CD4-positive, alpha-beta T cell treated with Interleukin-15 for 1 hour (primary cell): ENCODE data around the gene SSTR1.

Source experiments
- DNase-seq: peaks from one replicate; pipeline ENCODE4 v3.0.0-alpha.2; 2020

The SSTR1 gene

DNA sequence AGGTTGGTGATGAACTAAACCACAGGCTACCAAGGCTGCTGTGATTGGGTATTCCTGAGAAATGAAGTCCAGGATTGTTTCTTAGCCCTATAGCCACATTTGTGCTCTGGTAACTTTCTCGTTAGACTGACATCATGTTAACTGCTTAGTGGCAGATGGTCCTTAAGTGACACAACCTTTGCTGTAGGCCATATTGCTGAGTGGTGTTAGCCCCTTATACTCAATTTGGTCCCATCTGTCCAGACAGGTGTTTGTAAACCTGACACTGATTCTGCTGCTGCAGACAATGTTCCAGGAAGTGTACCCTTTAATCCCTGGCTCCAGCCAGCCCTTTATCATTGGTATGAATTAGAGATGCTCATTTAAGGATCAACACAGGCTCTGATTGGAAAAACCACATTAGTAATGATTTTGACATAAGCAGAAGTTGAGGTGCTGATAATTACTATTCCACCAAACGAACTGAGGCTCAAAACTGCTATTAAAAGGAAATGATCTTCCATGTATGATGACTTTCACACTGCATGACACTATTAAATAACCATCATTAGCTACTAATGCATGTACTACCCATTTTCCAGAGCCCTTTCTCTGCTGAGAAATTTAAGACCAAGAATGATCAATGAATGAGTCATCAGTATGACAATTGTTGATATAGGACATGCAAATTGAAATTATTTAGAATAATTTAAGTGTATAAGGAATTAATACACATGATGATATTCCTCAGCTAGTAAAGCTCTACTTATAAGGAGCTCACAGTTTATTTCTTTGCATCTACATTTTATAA, 3.6 kb upstream of the SSTR1 start:
- DNase-seq, result no peak

- DNase-seq, result no peak
Observed at GRCh38 chr14:38204719-38205115, 3.0 kb upstream of the SSTR1 start.

- no peak for DNase-seq
Observed at GRCh38 chr14:38205119-38205813, 2.4 kb upstream of the SSTR1 start.

DNA sequence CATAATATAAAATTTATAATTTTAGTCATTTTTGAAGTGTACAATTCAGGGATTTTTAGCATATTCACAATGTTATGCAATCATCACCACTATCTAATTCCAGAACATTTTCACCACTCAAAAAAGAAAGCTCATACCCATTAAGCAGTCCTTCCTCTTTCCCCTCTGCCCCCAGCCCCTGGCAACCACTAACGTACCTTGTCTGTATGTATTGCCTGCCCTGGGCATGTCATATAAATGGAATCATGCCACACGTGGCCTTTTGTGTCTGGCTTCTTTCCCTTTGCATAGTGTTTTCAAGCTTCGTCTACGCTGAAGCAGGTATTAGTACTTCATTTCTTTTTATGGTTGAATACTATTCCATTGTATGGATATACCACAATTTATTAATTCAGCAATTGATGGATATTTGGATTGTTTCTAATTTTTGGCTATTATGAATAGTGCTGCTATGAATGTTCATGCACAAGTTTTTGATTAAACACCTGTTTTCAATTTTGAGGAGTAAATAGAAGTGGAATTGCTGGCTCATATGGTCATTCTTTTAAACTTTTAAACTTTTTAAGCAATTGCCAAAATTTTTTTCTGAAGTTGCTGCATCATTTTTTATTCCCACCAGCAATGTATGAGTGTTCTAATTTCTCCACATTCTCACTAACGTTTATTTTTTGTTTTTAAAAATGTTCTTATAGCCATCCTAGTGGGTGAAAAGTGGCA, 1.6 kb upstream of the SSTR1 start:
- no peak for DNase-seq

DNA sequence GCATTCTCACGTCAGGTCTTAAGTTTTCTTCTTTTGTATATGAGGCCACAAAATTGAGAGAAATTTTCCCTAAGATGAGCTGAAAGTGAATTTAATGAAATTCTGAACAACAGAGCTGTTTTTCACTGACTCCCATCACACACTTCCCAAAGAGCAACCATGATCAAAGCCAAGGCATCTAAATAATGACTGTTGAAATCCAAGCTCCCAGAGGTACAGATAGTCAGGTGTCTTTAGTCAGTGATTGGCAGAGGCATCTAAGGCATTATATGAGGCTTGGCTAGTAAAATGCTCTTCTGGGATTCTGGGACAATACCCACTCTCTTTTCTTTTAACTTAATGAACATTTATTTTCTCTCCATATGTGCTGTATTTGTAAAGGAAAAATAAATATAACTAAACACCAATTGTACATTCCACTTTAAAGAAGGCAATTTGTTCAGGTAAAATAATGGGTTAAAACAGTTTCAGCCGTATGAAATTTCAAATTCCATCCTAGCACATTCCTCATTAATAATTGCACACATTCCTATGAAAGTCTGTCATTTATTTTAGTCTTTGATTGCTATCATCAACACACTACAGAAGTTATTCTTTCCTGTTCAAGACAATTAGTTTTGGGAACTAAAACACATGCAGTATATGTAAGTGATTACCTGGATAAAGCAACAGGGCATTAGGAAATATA, 871 bp upstream of the SSTR1 start:
- DNase-seq, result no peak

GRCh38 chr14:38207377-38207735, 348 bp upstream of the SSTR1 start:
- no peak for DNase-seq

DNA sequence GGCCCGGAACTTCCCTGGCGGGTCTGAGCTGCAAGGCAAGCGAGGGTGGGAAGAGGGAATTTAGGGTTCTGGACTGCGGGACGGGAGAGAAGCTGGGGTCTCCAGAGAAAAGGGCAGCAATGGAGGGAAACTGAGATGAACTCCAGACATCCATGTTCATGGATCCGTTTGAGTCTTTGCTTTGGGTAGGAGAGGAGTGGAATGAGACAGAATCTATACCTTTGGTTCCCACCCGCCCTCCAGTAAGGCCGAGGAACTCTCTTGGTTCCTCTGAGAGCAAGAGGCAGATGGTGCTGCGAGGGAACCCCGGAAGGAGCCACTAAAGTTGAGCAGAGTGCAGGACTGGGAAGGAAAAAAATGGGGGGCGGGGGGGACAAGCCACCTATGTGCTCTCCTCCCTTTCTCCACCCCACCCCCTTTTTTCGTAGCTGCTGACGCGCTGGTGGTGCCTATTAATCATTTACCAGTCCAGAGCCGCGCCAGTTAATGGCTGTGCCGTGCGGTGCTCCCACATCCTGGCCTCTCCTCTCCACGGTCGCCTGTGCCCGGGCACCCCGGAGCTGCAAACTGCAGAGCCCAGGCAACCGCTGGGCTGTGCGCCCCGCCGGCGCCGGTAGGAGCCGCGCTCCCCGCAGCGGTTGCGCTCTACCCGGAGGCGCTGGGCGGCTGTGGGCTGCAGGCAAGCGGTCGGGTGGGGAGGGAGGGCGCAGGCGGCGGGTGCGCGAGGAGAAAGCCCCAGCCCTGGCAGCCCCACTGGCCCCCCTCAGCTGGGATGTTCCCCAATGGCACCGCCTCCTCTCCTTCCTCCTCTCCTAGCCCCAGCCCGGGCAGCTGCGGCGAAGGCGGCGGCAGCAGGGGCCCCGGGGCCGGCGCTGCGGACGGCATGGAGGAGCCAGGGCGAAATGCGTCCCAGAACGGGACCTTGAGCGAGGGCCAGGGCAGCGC, 1.2 kb downstream of the SSTR1 start:
- no peak for DNase-seq

DNA sequence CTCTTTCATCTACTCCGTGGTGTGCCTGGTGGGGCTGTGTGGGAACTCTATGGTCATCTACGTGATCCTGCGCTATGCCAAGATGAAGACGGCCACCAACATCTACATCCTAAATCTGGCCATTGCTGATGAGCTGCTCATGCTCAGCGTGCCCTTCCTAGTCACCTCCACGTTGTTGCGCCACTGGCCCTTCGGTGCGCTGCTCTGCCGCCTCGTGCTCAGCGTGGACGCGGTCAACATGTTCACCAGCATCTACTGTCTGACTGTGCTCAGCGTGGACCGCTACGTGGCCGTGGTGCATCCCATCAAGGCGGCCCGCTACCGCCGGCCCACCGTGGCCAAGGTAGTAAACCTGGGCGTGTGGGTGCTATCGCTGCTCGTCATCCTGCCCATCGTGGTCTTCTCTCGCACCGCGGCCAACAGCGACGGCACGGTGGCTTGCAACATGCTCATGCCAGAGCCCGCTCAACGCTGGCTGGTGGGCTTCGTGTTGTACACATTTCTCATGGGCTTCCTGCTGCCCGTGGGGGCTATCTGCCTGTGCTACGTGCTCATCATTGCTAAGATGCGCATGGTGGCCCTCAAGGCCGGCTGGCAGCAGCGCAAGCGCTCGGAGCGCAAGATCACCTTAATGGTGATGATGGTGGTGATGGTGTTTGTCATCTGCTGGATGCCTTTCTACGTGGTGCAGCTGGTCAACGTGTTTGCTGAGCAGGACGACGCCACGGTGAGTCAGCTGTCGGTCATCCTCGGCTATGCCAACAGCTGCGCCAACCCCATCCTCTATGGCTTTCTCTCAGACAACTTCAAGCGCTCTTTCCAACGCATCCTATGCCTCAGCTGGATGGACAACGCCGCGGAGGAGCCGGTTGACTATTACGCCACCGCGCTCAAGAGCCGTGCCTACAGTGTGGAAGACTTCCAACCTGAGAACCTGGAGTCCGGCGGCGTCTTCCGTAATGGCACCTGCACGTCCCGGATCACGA, 2.2 kb downstream of the SSTR1 start:
- no peak for DNase-seq

GRCh38 chr14:38210587-38211216, 3.0 kb downstream of the SSTR1 start:
- no peak for DNase-seq

GRCh38 chr14:38211255-38211735, 3.6 kb downstream of the SSTR1 start:
- DNase-seq, result no peak

GRCh38 chr14:38212111-38212510, 4.4 kb downstream of the SSTR1 start:
- no peak for DNase-seq

DNA sequence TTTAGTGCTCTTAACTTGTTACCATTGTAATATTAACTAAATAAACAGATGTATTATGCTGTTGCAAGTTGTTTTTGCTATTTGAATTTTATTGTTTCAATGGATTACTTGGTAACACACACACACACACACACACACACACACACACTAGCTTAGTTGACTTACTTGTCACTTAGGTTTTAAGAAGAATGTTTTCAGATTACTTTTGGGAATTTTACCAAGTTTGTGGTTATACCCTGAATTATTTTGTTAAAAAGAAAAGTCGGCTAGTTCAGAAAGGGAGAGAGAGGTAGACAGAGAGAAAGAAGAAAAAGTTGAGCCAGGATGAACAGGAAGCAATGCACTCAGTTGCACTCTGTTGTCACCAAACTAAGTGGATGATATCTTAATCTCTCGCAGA, 5.3 kb downstream of the SSTR1 start:
- DNase-seq, result no peak

GRCh38 chr14:38217553-38217952, 9.8 kb downstream of the SSTR1 start:
- no peak for DNase-seq

- DNase-seq, result no peak
Observed at GRCh38 chr14:38221077-38221476, 13.4 kb downstream of the SSTR1 start.

DNA sequence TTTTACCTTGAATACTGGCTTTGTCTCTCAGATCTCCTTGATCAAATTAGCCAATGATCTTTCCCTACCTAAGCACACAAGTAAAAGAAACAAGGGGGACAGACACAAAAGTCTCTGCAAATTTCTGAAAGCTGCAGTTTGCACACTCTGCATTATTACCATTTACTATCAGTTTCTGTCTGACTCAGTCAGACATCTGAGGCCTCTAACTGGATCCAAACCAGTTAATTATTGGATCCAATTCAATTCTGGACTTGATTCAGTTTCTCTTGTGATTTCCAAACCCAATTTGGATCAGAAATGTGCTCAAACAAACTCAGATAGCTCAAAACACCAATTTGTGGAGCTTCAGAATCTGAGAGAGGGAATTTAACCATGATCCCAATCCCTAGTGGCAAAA, 16.6 kb downstream of the SSTR1 start:
- DNase-seq, result no peak

DNA sequence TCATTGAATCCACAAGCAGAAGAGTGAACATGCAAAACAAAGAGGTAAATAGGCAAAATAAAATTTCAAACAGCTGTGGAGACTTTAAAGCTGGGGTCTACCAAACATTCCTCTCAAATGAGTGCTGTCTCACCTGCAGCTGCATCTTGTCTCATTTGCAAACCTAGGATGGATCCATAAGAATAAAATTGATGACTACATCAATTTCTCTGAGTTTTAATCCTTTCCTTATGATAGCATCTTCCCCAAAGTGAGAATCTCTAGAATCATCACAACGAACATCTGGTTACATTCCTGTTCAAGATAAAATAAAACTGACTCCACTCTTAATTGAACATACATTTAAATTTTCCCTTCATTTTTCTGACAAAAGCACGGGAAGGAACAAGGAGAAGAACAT, 18.2 kb downstream of the SSTR1 start:
- DNase-seq, result no peak

- no peak for DNase-seq
Observed at GRCh38 chr14:38226366-38226765, 18.7 kb downstream of the SSTR1 start.

GRCh38 chr14:38233218-38233617, 25.5 kb downstream of the SSTR1 start:
- no peak for DNase-seq

- no peak for DNase-seq
Observed at GRCh38 chr14:38238332-38238731, 30.6 kb downstream of the SSTR1 start.

GRCh38 chr14:38238878-38239277, 31.2 kb downstream of the SSTR1 start:
- DNase-seq, result no peak
